Stimulated activated CD4-positive, alpha-beta T cell treated with anti-CD3 and anti-CD28 coated beads, TNF-alpha, amount 100 ng/mL, for 1 hour (primary cell): Measurements from ENCODE around the gene PTPRN2.
A peak's percentile ranks its signal among the peaks of the same experiment; 100 is the strongest.
"Not testable (repeated sequence)": the region's sequence is repeated elsewhere in the genome, so short reads cannot be mapped to it uniquely, and the experiment has no call there.

Source experiments
- DNase-seq, 3 donors: peaks; one replicate each; pipeline ENCODE4 v3.0.0-alpha.2; 2020; ENCODE audit warnings: low read depth in 3 of 3, low spot score in 1 of 3

The PTPRN2 gene

DNA sequence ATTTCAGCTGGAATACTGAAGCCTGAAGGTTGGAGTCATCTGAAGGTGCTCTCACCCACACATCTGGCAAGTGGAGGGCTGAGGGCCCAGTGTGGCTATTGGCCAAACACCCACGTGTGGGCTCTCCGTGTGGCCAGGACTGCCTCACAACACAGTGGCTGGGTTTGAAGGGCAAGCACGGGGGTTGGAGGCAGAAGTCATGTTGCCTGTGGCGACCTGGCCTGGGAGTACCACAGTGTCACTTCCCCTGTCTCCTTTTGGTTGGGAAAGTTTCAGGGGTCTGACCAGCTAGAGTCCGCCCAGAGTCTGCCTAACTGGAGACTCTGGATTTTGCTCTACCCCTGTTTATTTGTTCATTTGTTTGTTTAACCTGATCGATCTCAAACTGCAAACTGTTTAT, 1081.4 kb downstream of the PTPRN2 start:
- DNase-seq, result no peak

DNA sequence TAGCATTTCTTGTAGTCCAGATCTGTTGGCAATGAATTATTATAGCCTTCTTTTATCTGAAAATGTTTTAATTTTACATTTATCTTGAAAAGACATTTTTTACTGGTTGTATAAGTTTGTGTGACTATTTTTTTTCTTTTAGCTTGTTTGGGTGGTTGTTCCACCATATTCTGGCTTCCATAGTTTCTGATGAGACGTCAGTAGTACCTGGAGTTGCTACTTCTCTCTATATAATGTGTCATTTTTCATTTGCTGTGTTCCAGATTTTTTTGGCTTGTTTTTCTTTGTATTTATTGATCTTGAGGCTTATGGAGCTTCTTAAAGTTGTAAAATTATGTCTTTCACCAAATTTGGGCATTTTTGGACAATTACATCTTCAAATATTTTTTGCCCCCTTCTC, 1082.0 kb downstream of the PTPRN2 start:
- no peak for DNase-seq

DNA sequence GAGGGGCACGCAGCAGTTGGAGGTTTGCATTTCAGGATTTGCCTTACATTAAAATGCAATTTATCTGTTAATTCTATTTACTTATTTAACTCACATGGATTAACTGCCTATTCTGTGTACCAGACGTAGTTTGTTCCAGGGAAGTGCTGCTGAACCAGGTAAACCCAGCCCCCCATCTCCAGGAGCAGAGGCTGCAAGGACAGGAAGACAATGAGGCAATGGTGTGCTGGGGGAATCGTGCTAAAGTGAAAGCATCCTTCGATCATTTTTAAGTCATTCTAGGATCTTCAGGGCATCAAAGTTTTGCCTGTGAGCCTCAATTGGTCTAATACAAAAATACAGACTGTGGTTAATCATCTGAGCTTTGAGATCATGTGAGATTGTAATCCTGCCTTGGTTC, 1084.4 kb downstream of the PTPRN2 start:
- no peak for DNase-seq

DNA sequence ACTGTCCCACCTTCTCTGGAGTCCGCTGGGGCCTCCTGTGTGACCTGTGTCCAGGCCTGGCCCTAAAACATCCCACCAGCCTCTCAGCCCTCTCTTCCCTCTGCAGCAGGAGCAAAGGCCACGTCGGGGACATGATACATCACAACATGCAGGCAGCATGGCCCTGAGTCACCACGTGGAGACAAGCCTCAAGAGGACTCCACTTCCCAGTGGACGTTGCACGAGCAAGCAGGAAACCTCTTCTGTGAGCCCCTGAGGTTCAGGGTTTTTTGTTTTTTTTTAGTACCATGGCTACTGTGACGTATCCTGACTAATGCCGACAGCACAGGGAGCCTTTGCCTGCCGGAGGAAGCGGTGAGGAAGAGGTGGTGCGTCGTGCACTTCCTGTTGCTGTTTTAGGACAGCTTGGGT, 1084.9 kb downstream of the PTPRN2 start:
- peak; percentile 28 to 38 (median 29) for DNase-seq

DNA sequence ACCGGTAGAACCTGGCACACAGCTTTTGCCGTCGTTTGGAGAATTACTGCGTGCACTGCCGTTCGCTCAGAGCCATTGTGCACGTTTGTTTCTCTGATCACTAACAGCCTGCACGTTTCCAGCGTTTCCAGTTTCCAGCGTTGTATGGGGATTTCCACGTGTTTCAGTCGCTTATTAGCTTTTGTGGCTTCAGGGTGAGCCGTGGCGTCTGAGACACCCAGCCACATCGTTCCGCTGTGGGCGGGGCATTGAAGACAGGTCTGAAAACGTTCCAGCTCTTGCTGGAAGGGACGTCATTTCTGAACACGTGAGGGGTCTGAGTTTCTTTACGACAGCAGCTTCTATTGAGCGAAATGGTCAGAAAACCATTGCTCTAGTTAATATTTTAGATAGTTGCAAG, 1086.0 kb downstream of the PTPRN2 start:
- peak in 1 of 3 donors; percentile 11 for DNase-seq

DNA sequence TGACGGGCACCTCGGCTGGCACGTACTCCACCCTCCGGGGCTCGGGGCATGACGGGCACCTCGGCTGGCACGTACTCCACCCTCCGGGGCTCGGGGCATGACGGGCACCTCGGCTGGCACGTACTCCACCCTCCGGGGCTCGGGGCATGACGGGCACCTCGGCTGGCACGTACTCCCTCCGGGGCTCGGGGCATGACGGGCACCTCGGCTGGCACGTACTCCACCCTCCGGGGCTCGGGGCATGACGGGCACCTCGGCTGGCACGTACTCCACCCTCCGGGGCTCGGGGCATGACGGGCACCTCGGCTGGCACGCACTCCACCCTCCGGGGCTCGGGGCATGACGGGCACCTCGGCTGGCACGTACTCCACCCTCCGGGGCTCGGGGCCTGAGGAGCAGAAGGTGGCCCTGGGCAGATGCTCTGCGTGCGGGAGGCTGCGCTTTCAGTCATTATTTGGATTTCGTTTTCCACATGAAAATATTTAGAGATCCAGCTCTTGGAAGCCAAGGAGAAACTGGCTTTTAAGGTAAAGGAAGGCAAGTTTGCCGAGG, 1086.6 kb downstream of the PTPRN2 start:
- not testable (repeated sequence) for DNase-seq

DNA sequence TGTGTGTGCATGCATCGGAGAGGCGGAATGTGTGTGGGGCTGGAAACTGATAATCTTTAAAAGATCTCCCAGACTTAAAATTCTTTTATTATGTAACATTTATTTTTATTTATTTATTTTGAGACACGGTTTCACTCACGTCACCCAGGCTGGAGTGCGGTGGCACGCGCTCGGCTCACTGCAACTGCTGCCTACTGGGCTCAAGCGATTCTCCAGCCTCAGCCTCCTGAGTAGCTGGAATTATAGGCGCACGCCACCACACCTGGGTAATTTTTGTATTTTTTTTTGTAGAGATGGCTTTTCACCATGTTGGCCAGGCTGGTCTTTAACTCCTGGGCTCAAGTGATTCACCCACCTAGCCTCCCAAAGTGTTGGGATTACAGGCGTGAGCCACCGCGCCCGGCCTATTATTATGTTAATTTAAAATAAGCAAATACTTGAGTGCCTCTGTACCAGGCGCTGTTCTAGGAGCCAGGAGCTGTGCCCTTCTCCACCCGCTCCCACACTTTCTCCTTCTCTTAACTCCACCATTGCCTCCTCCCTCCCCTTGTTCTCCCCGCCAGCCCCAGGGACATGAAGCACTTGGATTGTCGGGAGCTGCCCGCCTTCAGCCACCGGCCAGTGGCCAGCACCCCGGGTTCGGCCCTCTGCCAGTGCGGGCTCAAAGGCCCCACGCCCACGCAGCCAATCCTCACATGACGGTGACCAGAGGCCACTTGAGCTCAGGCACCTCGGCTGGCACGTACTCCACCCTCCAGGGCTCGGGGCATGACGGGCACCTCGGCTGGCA, 1087.3 kb downstream of the PTPRN2 start:
- no peak for DNase-seq

DNA sequence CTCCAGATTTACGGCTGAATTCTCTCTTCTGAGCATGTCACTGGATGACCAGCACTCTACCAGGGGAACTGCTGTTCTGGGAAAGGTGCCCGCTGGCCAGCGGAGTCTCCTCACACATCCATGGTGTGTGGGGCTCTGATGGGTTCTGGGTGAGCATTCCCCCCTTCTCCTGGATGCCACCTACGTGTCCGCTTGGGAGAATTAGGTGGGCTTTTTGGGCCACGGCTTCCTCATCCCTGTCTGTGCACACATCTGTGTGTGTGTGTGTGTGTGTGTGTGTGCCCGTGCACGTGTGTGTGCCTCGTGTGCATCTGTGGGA, 1087.8 kb downstream of the PTPRN2 start:
- no peak for DNase-seq

DNA sequence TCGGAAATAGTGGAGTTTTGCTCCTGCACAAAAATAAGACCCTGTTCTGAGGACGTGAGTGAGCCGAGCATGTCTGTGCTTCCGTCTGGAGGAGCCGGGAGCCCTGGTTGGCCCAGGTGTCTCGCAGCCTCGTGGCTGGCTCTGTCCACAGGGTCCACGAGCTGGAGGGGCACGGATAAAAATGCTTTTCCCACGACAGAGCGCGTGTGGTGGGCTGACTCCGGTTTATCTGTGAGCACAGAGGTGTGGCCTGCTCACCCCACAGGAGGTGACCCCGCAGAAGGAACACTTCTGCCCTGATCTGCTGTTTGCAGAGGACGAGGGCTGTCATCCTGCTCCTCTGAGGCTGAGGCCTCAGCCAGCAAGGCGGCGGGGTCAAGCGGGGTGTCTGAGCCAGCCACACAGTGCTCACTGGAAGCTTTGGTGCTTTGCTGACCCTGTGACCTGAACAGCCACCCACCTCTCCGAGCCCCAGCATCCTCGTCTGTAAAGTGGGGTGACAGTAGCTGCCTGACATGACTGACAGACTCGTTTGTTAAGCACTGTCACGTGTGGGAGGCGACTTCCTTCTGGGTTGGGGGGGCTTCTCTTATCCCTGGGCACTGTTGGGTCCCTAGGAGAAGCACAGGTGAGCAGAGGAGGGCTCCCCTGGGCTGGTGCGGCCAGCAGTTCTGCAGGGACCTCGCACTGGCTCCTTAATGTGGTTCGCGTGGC, 1088.3 kb downstream of the PTPRN2 start:
- no peak for DNase-seq

DNA sequence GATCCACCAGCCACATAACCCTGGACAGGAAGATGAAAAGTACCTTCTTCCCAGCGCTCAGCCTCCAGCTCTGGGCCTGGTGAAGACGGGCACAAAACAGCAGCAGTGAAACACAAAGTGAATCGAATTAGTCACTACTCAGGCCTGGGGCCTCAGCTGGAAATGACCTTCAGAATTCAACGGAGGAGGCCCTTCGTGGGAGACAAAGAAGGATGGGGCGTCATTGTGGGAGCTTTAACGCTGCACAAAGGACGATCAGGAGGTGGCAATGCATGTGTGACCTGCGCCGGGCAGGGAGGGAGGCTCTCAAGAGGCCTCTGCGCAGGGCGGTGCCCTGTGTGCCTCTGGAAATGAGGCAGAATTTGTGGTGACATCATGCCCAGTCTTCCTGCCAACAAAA, 1089.0 kb downstream of the PTPRN2 start:
- DNase-seq, result no peak

DNA sequence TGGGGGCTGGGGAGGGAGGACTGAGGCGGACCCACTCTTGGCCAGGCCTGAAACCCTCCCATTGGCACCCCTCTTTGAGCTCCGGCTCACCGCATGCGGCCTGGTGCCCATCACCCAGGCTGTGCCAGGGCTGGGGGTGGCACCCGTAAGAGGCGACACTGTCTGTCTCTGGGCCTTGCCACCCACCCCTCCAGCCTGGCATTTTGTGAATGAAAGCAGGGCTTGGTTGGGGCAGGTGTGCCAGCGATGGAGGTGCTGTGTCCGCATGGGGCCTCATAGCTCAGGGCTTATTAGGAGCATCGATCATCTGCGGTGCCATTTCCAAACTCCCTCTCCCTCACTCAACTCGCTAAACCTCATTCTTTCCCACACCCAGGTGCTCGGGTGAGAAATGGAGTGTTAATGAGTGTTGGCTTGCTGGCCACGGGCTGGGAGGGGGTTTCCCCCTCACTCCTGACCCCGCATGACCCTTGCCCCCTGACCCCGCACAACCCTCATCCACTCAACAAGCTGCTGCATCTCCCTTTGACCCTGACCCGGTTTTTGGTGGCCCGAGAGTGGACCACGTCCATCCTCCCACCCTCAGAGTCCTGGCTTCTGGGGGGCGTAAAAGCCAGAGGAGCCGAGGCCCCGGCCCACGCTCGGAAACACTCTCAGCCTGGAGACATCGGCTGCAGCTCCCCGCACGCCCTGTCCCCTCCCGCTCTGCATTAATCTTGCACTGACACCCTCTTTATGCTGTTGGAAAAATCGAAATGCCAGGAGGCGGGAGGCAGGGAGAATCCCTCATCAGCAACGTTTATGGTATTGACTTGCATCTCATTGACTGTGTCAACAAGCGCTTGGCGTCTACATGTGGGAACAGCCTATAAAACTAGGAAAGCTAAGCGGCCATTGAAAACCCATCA, 1089.6 kb downstream of the PTPRN2 start:
- no peak for DNase-seq

DNA sequence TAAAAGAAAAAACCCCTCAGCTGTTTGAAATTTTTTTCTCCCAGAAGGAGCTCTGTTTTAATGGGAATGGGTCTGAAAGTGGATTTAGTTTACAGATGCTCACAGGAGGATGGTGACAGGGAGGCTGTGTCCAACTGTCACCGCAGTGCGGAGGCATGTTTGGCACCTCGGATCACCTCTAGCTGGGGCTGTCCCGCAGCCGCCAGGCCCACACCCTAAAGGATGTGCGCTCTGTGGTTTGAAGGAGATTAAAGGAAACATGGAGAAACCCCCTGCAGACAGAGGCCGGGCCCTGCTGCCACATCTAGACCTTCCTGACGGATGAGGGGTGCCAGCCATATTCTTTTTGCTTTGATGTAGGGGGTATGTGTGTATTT, 1090.3 kb downstream of the PTPRN2 start:
- DNase-seq, result no peak

DNA sequence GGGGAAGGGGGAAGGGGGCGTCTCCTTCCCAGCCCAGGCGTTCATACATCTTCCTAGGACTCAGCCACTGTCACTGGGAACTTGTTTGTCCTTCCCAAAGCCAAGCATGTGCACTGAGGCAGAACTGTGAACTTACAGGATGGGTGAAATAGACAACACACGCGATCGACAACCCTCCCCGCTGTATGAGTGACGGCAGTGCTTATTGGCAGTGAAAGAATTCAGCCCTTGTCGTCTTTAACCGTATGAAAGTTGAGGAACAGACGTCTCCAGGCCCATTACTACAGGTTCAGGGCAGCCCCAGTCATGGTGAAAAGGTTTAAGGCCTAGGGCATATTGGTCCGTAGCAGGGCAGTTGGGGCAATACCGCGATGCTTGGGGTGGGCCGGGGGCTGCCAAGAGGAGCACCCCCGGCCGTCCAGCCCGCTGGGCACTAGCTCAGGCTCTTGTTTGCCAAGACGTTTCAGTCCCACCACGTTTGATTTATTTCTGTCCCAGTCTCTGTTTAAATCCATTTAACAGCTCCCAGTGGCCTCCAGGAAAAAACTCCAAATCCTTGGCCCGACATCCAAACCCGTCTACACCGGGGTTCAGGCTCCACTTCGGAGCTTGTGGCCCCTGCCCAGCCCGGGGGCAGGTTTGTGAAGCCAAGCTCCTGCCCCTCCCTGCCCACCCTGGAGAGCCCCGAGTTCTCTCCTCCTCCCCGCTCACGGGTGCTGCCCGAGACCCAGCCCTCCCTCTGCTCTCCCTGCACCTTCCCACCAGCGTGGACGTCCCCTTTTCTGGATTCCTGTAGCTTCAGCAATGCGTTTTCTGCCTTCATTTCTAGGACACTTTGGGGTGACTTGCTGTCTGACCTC, 1091.0 kb downstream of the PTPRN2 start:
- no peak for DNase-seq

DNA sequence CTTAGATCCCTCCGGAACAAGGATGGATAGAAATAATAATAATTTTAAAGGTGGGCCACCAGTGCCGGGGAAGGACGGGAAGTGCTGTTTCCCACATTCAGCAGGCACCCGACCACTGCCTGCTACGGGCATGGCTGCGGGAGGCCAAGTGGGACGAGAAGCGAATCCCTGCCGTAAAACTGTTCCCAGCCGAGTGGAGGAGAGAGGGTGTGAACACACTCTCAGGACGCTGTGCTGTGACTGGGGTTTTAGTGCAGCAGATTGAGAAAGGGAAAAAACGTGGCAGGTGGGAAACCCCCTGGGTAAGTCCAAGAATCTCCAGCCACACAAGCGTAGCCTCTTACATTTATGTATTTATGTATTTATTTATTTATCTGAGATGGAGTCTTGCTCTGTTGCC, 1092.0 kb downstream of the PTPRN2 start:
- no peak for DNase-seq

DNA sequence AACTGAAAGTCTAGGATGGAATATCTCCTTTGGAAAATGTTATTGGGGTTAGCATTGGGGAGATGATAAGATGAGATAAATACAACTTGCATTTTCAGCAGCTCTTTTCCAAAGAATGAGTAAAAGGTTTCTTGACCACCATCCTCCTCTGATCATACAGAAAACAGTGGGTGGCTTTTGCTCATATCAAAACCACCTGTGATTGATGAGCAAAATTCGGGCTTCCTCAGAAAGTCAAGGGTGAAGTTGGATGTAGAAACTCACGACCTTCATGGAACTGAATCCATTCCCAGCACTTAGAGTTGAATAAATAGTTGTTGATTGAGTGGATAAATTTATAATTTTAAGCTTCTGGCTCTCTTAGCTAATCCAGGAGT, 1092.5 kb downstream of the PTPRN2 start:
- DNase-seq, result no peak

DNA sequence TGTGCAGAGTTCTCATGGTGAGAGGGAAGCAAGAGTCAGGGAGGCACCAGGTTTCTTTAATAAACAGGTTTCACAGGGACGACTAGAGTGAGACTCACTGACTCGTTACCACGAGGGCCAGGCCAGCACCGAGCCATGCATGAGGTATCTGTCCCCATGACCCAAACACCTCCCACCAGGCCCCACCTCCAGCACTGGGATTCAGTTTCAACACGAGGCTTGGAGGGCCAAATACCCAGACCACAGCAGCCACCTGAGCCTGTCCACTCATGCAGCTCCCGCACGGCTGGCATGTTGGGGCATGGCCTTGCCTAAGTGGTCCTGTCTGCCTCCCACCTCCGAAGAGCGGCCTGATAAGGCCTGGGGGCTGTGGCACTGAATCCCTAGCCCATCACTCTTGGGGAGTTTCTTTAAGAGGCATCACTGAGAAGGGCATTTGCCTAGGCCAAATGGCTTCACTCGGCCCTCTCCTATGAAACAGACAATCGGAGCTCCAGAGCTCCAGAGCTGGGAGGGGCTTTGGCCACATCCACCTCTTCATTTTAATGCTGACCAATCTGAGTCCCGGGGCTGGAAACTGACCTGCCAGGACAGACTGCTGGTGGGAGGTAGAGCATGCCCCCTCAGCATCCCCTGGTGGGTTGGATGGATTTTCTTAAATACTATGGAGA, 1093.0 kb downstream of the PTPRN2 start:
- DNase-seq, result no peak

DNA sequence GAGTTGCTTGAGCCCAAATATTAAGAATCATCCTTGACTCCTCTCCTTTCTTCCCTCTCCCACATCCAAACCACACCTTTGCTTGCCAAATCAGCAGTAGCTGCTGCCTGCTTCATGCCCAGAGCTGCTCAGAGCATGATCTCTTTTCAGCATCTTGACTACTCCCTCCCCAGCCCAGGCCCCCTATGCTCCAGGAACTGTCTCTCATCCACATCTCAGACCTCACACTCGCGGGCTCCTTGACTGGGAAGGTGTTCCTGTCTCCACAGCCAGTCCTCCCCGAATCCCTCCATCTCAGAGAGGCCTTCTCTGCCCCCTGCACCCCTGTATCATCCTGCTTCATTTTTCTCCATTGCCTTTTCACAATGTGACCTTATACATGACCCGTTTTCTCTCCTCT, 1093.8 kb downstream of the PTPRN2 start:
- no peak for DNase-seq

DNA sequence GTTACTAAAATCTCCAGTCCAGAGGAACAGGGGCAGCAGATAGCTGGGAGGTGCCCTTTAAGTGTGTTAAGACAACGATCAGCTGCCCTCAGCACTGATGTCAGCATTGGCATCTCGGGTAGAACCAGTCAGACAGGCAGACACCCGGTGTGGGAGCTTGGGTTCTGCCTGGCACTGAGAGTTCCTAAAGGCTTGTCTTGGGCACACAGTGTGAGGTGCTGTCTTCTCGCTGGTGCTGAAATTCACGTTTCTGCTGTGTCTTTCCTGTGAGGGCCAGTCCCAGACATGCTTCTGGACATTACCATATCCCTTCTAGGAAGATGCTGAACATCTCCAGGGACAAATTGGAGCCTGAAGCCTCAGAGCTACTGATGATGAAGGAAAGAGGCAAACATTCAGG, 1094.6 kb downstream of the PTPRN2 start:
- DNase-seq, result no peak

DNA sequence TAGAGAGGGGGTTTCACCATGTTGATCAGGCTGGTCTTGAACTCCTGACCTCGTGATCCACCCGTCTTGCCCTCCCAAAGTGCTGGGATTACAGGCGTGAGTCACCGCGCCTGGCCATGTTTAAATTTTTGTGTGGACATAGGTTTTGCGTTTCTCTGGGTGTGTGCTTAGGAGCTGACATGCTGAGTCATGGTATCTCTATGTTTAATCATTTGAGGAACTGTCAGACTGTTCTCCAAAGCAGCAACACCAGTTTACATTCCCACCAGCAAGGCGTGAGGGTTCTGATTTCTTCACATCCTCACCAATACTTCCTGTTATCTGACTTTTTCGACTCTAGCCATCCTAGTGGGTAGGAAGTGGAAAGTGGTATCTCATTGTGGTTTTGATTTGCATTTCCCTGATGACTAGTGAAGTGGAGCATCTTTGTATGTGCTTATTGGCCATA, 1097.1 kb downstream of the PTPRN2 start:
- DNase-seq, result no peak

DNA sequence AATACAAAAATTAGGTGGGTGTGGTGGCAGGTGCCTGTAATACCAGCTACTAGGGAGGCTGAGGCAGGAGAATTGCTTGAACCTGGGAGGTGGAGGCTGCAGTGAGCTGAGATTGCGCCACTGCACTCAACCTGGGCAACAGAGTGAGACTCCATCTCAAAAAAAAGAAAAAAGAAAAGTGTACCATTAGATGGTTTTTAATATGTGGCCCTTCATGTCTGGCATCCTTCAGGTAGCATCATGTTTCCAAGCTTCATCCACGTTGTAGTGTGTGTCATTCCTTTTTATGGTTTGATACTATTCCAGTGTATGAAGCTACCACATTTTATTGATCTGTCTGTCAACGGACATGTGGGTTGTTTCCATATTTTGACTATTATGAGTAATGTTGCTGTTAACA, 1097.8 kb downstream of the PTPRN2 start:
- not testable (repeated sequence) for DNase-seq
